Non-pigmented ciliary epithelial cell (primary cell): ENCODE results near the gene RTL5.

Source experiments
- DNase-seq: peaks from one replicate; pipeline ENCODE4 v3.0.0-alpha.2; 2010; ENCODE audit warnings: low read depth

RTL5 gene

GRCh38 chrX:72107841-72108595, 23.7 kb downstream of the RTL5 start:
- DNase-seq: no peak

- no peak for DNase-seq
These were observed 24.4 kb downstream of the RTL5 start for GRCh38 chrX:72107320-72107719.

- no peak for DNase-seq
These were observed 26.3 kb downstream of the RTL5 start for GRCh38 chrX:72105436-72105835.

- no peak for DNase-seq
These were observed 29.0 kb downstream of the RTL5 start for GRCh38 chrX:72102760-72103159.

- DNase-seq: no peak
These were observed 29.6 kb downstream of the RTL5 start for GRCh38 chrX:72102126-72102525.

GRCh38 chrX:72101597-72102037, 30.1 kb downstream of the RTL5 start:
- DNase-seq: no peak

- no peak for DNase-seq
These were observed 30.8 kb downstream of the RTL5 start for GRCh38 chrX:72100824-72101351.

GRCh38 chrX:72100051-72100755, 31.5 kb downstream of the RTL5 start:
- no peak for DNase-seq

- no peak for DNase-seq
These were observed 34.6 kb downstream of the RTL5 start for GRCh38 chrX:72097098-72097497.

- DNase-seq: no peak
These were observed 36.3 kb downstream of the RTL5 start for GRCh38 chrX:72095370-72095769.

- DNase-seq: no peak
These were observed 36.8 kb downstream of the RTL5 start for GRCh38 chrX:72094894-72095293.

GRCh38 chrX:72089254-72089653, 42.5 kb downstream of the RTL5 start:
- no peak for DNase-seq

GRCh38 chrX:72088761-72089160, 43.0 kb downstream of the RTL5 start:
- no peak for DNase-seq

- no peak for DNase-seq
These were observed 44.7 kb downstream of the RTL5 start for GRCh38 chrX:72086995-72087394.

GRCh38 chrX:72084114-72084513, 47.6 kb downstream of the RTL5 start:
- no peak for DNase-seq

- no peak for DNase-seq
These were observed 48.4 kb downstream of the RTL5 start for GRCh38 chrX:72083291-72083690.

- DNase-seq: no peak
These were observed 50.0 kb downstream of the RTL5 start for GRCh38 chrX:72081605-72082320.

- no peak for DNase-seq
These were observed 50.9 kb downstream of the RTL5 start for GRCh38 chrX:72080800-72081199.

GRCh38 chrX:72080150-72080549, 51.6 kb downstream of the RTL5 start:
- DNase-seq: no peak

- DNase-seq: no peak
These were observed 52.1 kb downstream of the RTL5 start for GRCh38 chrX:72079607-72080006.

GRCh38 chrX:72078411-72078810, 53.3 kb downstream of the RTL5 start:
- DNase-seq: no peak
